ENCODE results near the gene TSC2. TPM values are rescaled to one million over a fixed set of nuclear protein-coding genes. Genes with fewer than 3 reads are reported as not detected.

TSC2 gene
- total and polyA plus RNA-seq, 4 donors = 36.5 to 146 (median 72.7) TPM

GRCh38 chr16:2085669-2086068 lies 37.9 kb downstream of the TSC2 start:
- H3K9ac ChIP-seq (ENCODE audit: insufficient read depth in 1 of 2, low read length in 2 of 2) = no peak overlapping the region
- H3K36me3 ChIP-seq (ENCODE audit: control insufficient read depth in 4 of 4, insufficient read depth in 4 of 4, low read length in 4 of 4) = peaks cover 3 to 88% (median 22%) of the 10 kb centered on the region in 4 donors
- TF ChIP-seq CTCF (IDR thresholded peaks at IDR 0.05; ENCODE audit: control extremely low read depth, extremely low read depth) = no peak
- no peak overlapping the region for H3K4me3 ChIP-seq
- peaks cover 0 to 1% (median 0%) of the 10 kb centered on the region in 4 donors for H3K9me3 ChIP-seq (ENCODE audit: control insufficient read depth in 4 of 4, insufficient read depth in 3 of 4, low read length in 3 of 4)
- H3K27me3 ChIP-seq (ENCODE audit: control insufficient read depth in 3 of 3, insufficient read depth in 3 of 3, low read length in 2 of 3) = no peaks in the 10 kb centered on the region
- H3K27ac ChIP-seq (ENCODE audit: low read depth in 1 of 2, low read length in 1 of 2) = peak overlapping the region in 1 of 2 donors; percentile 1
- DNase-seq (no peak), ATAC-seq (ENCODE audit: insufficient read depth, low FRiP score) (no peak)
- 86 to 90% methylated on average over 13 to 14 of the region's 14 CpGs for WGBS, 2 donors
- peaks cover 0 to 35% (median 14%) of the 10 kb centered on the region in 5 donors for H3K4me1 ChIP-seq (ENCODE audit: control insufficient read depth in 5 of 5, insufficient read depth in 5 of 5, low read length in 5 of 5)

- Histone ChIP-seq H3K36me3 (ENCODE audit: control insufficient read depth in 4 of 4, insufficient read depth in 4 of 4, low read length in 4 of 4) (peaks cover 3 to 84% (median 22%) of the 10 kb centered on the region in 4 donors), H3K4me3 (no peak overlapping the region), H3K9ac (ENCODE audit: insufficient read depth in 1 of 2, low read length in 2 of 2) (no peak overlapping the region), H3K27ac (ENCODE audit: low read depth in 1 of 2, low read length in 1 of 2) (no peak overlapping the region), H3K4me1 (ENCODE audit: control insufficient read depth in 5 of 5, insufficient read depth in 5 of 5, low read length in 5 of 5) (peaks cover 0 to 30% (median 14%) of the 10 kb centered on the region in 5 donors), H3K9me3 (ENCODE audit: control insufficient read depth in 4 of 4, insufficient read depth in 3 of 4, low read length in 3 of 4) (peaks cover 0 to 1% (median 0%) of the 10 kb centered on the region in 4 donors), H3K27me3 (ENCODE audit: control insufficient read depth in 3 of 3, insufficient read depth in 3 of 3, low read length in 2 of 3) (no peaks in the 10 kb centered on the region)
- DNase-seq (no peak), ATAC-seq (ENCODE audit: insufficient read depth, low FRiP score) (no peak)
- 94 to 95% methylated on average over 27 of the region's 27 CpGs for WGBS, 2 donors
- no peak for TF ChIP-seq CTCF (IDR thresholded peaks at IDR 0.05; ENCODE audit: control extremely low read depth, extremely low read depth)
Measured at GRCh38 chr16:2086106-2086742, 38.4 kb downstream of the TSC2 start.

- Histone ChIP-seq H3K9me3 (ENCODE audit: control insufficient read depth in 4 of 4, insufficient read depth in 3 of 4, low read length in 3 of 4) (peaks cover 0 to 1% (median 0%) of the 10 kb centered on the region in 4 donors), H3K27me3 (ENCODE audit: control insufficient read depth in 3 of 3, insufficient read depth in 3 of 3, low read length in 2 of 3) (no peaks in the 10 kb centered on the region), H3K27ac (ENCODE audit: low read depth in 1 of 2, low read length in 1 of 2) (no peak overlapping the region), H3K4me3 (no peak overlapping the region), H3K4me1 (ENCODE audit: control insufficient read depth in 5 of 5, insufficient read depth in 5 of 5, low read length in 5 of 5) (peaks cover 0 to 28% (median 8%) of the 10 kb centered on the region in 5 donors), H3K36me3 (ENCODE audit: control insufficient read depth in 4 of 4, insufficient read depth in 4 of 4, low read length in 4 of 4) (peaks cover 3 to 84% (median 23%) of the 10 kb centered on the region in 4 donors), H3K9ac (ENCODE audit: insufficient read depth in 1 of 2, low read length in 2 of 2) (no peak overlapping the region)
- DNase-seq (no peak), ATAC-seq (ENCODE audit: insufficient read depth, low FRiP score) (no peak)
- TF ChIP-seq CTCF (IDR thresholded peaks at IDR 0.05; ENCODE audit: control extremely low read depth, extremely low read depth) = no peak
- 92 to 93% methylated on average over 25 to 30 of the region's 30 CpGs for WGBS, 2 donors
Measured at GRCh38 chr16:2086812-2087747, 39.3 kb downstream of the TSC2 start.
